SH-SY5Y (cell line): Measurements from ENCODE around the gene HELQ.

ENCODE experiments used
- GATA2 ChIP-seq: IDR thresholded peaks from 2 replicates; pipeline ENCODE4 v1.6.1; 2011; ENCODE audit warnings: mild to moderate bottlenecking, low read depth, low read length
- GATA3 ChIP-seq: IDR thresholded peaks from 2 replicates; pipeline ENCODE4 v1.6.1; 2011; ENCODE audit warnings: low read depth, mild to moderate bottlenecking, low read length, moderate library complexity

DNA sequence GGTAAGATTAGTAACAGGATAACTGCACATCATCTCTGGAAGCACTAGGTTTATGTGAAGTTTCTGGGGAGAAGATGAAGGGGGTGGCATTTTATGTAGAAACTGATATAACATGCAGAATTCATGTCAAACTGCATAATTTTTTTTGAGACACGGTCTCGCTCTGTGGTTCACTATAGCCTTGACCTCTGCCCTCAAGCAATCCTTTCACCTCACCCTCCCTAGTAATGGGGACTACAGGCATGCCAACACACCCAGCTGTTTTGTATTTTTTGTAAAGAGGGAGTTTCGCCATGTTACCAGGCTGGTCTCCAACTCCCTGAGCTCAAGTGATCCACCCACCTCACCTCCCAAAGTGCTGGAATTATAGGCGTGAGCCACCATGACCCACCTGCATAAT lies 17.8 kb upstream of the HELQ start:
- TF ChIP-seq GATA2 (no peak), GATA3 (no peak)
